Measurements from ENCODE around the gene TMEM9. TPM values are rescaled to one million over a fixed set of nuclear protein-coding genes. Genes with fewer than 3 reads are reported as not detected.

TMEM9 gene
- total and polyA plus RNA-seq, 2 donors (not counting 3 experiments of a cell fraction or from before 2014, with no cell fraction given) = 39.3 to 96.1 TPM

DNA sequence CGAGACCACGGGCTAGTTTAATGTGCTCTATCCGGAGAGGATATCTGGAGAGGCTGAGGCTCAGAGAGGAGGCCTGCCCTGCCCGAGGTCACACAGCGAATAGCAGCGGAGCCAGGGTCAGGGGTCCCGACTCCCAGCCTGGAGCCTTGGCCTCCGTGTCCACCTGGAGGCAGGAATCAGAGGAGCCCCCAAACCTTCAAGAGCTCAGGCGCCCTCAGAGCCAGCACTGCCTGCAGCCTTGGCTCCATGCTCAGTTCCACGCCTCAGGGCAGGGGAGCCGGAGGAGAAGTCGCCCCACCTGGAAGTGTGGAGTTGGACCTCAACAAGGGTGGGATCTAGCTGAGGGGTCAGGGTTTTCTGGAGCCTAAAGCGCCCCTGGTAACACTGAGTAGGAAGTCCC is 25.3 kb downstream of the TMEM9 start:
- no peaks in the 10 kb centered on the region for H3K4me1 ChIP-seq (ENCODE audit: control insufficient read depth, extremely low read depth, insufficient read depth, low read length)
- dilution Hi-C loops (cut with MboI; ENCODE audit: extremely low pct_ligation_motif_present, low sequenced_read_pairs) = no loop called here

More for the DNA sequence above, 25.3 kb downstream of the TMEM9 start:
- CTCF ChIA-PET = interaction anchor here (1.2 kb wide), 1 partner anchor 10 kb away, joined by 9 read pairs; no protein-coding TSS in a partner anchor
- no peak overlapping the region for H3K4me2 ChIP-seq (ENCODE audit: insufficient read depth, low read length)
- H3K4me3 ChIP-seq (replicated peaks in 1 of 3; ENCODE audit: insufficient read depth in 1 of 3, low read depth in 1 of 3, low read length in 3 of 3) = no peak overlapping the region
- no peaks in the 10 kb centered on the region for H3K9me3 ChIP-seq (replicated peaks; ENCODE audit: control insufficient read depth, insufficient read depth, low read length)
- peaks cover 8 to 11% of the 10 kb centered on the region in 2 experiments for H3K27me3 ChIP-seq (ENCODE audit: control insufficient read depth in 2 of 2, insufficient read depth in 2 of 2, low read length in 2 of 2)
- intact Hi-C loops (cut with micrococcal nuclease) = no loop called here
- H4K20me1 ChIP-seq (replicated peaks; ENCODE audit: control insufficient read depth, extremely low read depth, insufficient read depth, low read length) = no peaks in the 10 kb centered on the region
- no peak overlapping the region for H3K9ac ChIP-seq (replicated peaks; ENCODE audit: extremely low read depth, insufficient read depth, low read length)
- no peaks in the 10 kb centered on the region for H3K79me2 ChIP-seq (ENCODE audit: control insufficient read depth, insufficient read depth, low read length)
- FAIRE-seq (no peak), DNase-seq (ENCODE audit: low read depth, low spot score) (no peak)
- TF ChIP-seq, protein P1, sequence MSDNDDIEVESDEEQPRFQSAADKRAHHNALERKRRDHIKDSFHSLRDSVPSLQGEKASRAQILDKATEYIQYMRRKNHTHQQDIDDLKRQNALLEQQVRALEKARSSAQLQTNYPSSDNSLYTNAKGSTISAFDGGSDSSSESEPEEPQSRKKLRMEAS (IDR thresholded peaks at IDR 0.05; ENCODE audit: insufficient read depth, insufficient read length) = no peak
- no peak for TF ChIP-seq JUN (IDR thresholded peaks at IDR 0.05; ENCODE audit: borderline replicate concordance, insufficient read depth, insufficient read length, low read depth)
- no peak for TF ChIP-seq GATA2 (IDR thresholded peaks at IDR 0.05; ENCODE audit: insufficient read depth, insufficient read length, low read depth, low read length)
- no peak for TF ChIP-seq FOS (IDR thresholded peaks at IDR 0.05; ENCODE audit: borderline replicate concordance, insufficient read depth, low read length)
- TF ChIP-seq POLR2A (IDR thresholded peaks at IDR 0.05; ENCODE audit: low read depth, low read length) = no peak
- no peak for TF ChIP-seq POLR2AphosphoS5 (IDR thresholded peaks at IDR 0.05; ENCODE audit: insufficient read depth, low read depth, low read length)
- no peak for TF ChIP-seq EZH2 (IDR thresholded peaks at IDR 0.05; ENCODE audit: borderline replicate concordance, low read depth, low read length, severe bottlenecking)
- TF ChIP-seq, protein P2, sequence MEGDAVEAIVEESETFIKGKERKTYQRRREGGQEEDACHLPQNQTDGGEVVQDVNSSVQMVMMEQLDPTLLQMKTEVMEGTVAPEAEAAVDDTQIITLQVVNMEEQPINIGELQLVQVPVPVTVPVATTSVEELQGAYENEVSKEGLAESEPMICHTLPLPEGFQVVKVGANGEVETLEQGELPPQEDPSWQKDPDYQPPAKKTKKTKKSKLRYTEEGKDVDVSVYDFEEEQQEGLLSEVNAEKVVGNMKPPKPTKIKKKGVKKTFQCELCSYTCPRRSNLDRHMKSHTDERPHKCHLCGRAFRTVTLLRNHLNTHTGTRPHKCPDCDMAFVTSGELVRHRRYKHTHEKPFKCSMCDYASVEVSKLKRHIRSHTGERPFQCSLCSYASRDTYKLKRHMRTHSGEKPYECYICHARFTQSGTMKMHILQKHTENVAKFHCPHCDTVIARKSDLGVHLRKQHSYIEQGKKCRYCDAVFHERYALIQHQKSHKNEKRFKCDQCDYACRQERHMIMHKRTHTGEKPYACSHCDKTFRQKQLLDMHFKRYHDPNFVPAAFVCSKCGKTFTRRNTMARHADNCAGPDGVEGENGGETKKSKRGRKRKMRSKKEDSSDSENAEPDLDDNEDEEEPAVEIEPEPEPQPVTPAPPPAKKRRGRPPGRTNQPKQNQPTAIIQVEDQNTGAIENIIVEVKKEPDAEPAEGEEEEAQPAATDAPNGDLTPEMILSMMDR (IDR thresholded peaks at IDR 0.05; ENCODE audit: extremely low read depth in 1 of 2, insufficient read depth in 1 of 2, low read depth in 1 of 2, low read length in 2 of 2) = no peak
- TF ChIP-seq MYC (IDR thresholded peaks at IDR 0.05; ENCODE audit: low read depth, low read length) = no peak
- BruUV-seq (replicated peaks) = no TSS peak
- no peaks in the 10 kb centered on the region for H3K36me3 ChIP-seq (ENCODE audit: control insufficient read depth in 2 of 2, extremely low read depth in 1 of 2, insufficient read depth in 2 of 2, low read length in 2 of 2)
- no peaks in the 10 kb centered on the region for H3K9me1 ChIP-seq (replicated peaks; ENCODE audit: control insufficient read depth, extremely low read depth, insufficient read depth, low read length)
- H3K27ac ChIP-seq (ENCODE audit: insufficient read depth, low read depth, low read length) = no peak overlapping the region
- POLR2A ChIA-PET = no interaction called here
- no peak overlapping the region for H2AFZ ChIP-seq (ENCODE audit: low read depth, low read length)
